ENCODE data around the gene MAPKAPK2.
A peak's percentile ranks its signal among the peaks of the same experiment; 100 is the strongest.

The MAPKAPK2 gene

GRCh38 chr1:206725109-206725963 lies 40.6 kb downstream of the MAPKAPK2 start:
- Histone ChIP-seq H3K4me3 (ENCODE audit: low read length) (no peak overlapping the region), H3K9me3 (replicated peaks; ENCODE audit: insufficient read depth, low read length) (no peaks in the 10 kb centered on the region), H3K79me2 (ENCODE audit: low read length) (peaks cover 86% of the 10 kb centered on the region), H3K4me2 (ENCODE audit: low read depth, low read length) (peak overlapping the region; percentile 10; the same call in 1 of the 2 replicates), H3F3A (ENCODE audit: insufficient read depth, low read length) (peaks cover 3% of the 10 kb centered on the region; the same call in 1 of the 2 replicates), H3K36me3 (replicated peaks; ENCODE audit: insufficient read depth, low read length) (no peaks in the 10 kb centered on the region), H3K9ac (ENCODE audit: low read length) (no peak overlapping the region), H3K27me3 (replicated peaks; ENCODE audit: insufficient read depth, low read length) (no peaks in the 10 kb centered on the region), H3K4me1 (ENCODE audit: low read length) (peaks cover 21% of the 10 kb centered on the region), H3K9me2 (replicated peaks; ENCODE audit: insufficient read depth, low read length) (no peaks in the 10 kb centered on the region), H2AFZ (ENCODE audit: low read length) (no peak overlapping the region), H3K27ac (ENCODE audit: low read length) (peak overlapping the region; percentile 0; the same call in 1 of the 2 replicates), H4K20me1 (ENCODE audit: insufficient read depth, low read length) (0 out of 2 replicates have a peak, but pooled peaks cover 8% of the 10 kb centered on the region)
- peak; percentile 96 for TF ChIP-seq CTCF (IDR thresholded peaks at IDR 0.05; ENCODE audit: low read length)
- TF ChIP-seq EZH2phosphoT487 (IDR thresholded peaks at IDR 0.05; ENCODE audit: low read length), result no peak
- peak; percentile 69 for DNase-seq

- no peak overlapping the region for H2AFZ ChIP-seq (ENCODE audit: low read length)
- peaks cover 21% of the 10 kb centered on the region for H3K4me1 ChIP-seq (ENCODE audit: low read length)
- no peak overlapping the region for H3K9ac ChIP-seq (ENCODE audit: low read length)
- no peaks in the 10 kb centered on the region for H3K9me3 ChIP-seq (replicated peaks; ENCODE audit: insufficient read depth, low read length)
- H3K27me3 ChIP-seq (replicated peaks; ENCODE audit: insufficient read depth, low read length), result no peaks in the 10 kb centered on the region
- 0 out of 2 replicates have a peak, but pooled peaks cover 8% of the 10 kb centered on the region for H4K20me1 ChIP-seq (ENCODE audit: insufficient read depth, low read length)
- no peak overlapping the region for H3K4me3 ChIP-seq (ENCODE audit: low read length)
- H3K79me2 ChIP-seq (ENCODE audit: low read length), result peaks cover 64% of the 10 kb centered on the region
- DNase-seq, result no peak
- peaks cover 3% of the 10 kb centered on the region; the same call in 1 of the 2 replicates for H3F3A ChIP-seq (ENCODE audit: insufficient read depth, low read length)
- H3K36me3 ChIP-seq (replicated peaks; ENCODE audit: insufficient read depth, low read length), result no peaks in the 10 kb centered on the region; the same call in 1 of the 2 replicates
- H3K27ac ChIP-seq (ENCODE audit: low read length), result no peak overlapping the region
- TF ChIP-seq EZH2 (optimal IDR thresholded peaks at IDR 0.05; ENCODE audit: low read depth, low read length) (no peak), EZH2phosphoT487 (IDR thresholded peaks at IDR 0.05; ENCODE audit: low read length) (no peak), CTCF (IDR thresholded peaks at IDR 0.05; ENCODE audit: low read length) (no peak)
- no peaks in the 10 kb centered on the region for H3K9me2 ChIP-seq (replicated peaks; ENCODE audit: insufficient read depth, low read length)
- H3K4me2 ChIP-seq (ENCODE audit: low read depth, low read length), result no peak overlapping the region
Observed at GRCh38 chr1:206727981-206728696, 43.4 kb downstream of the MAPKAPK2 start.

GRCh38 chr1:206728697-206728987 lies 43.9 kb downstream of the MAPKAPK2 start:
- Histone ChIP-seq H3K27me3 (replicated peaks; ENCODE audit: insufficient read depth, low read length) (no peaks in the 10 kb centered on the region), H3K4me2 (ENCODE audit: low read depth, low read length) (no peak overlapping the region)
- TF ChIP-seq CTCF (IDR thresholded peaks at IDR 0.05; ENCODE audit: low read length), result no peak
- TF ChIP-seq EZH2 (optimal IDR thresholded peaks at IDR 0.05; ENCODE audit: low read depth, low read length), result no peak
- no peak for TF ChIP-seq EZH2phosphoT487 (IDR thresholded peaks at IDR 0.05; ENCODE audit: low read length)

More at GRCh38 chr1:206728697-206728987, 43.9 kb downstream of the MAPKAPK2 start:
- no peaks in the 10 kb centered on the region; the same call in 1 of the 2 replicates for H3K36me3 ChIP-seq (replicated peaks; ENCODE audit: insufficient read depth, low read length)
- peaks cover 59% of the 10 kb centered on the region for H3K79me2 ChIP-seq (ENCODE audit: low read length)
- H2AFZ ChIP-seq (ENCODE audit: low read length), result no peak overlapping the region
- H3K9ac ChIP-seq (ENCODE audit: low read length), result no peak overlapping the region
- H3K9me2 ChIP-seq (replicated peaks; ENCODE audit: insufficient read depth, low read length), result no peaks in the 10 kb centered on the region
- H3K4me3 ChIP-seq (ENCODE audit: low read length), result no peak overlapping the region
- peaks cover 3% of the 10 kb centered on the region; the same call in 1 of the 2 replicates for H3F3A ChIP-seq (ENCODE audit: insufficient read depth, low read length)
- H3K4me1 ChIP-seq (ENCODE audit: low read length), result peaks cover 21% of the 10 kb centered on the region
- H3K9me3 ChIP-seq (replicated peaks; ENCODE audit: insufficient read depth, low read length), result no peaks in the 10 kb centered on the region
- 0 out of 2 replicates have a peak, but pooled peaks cover 8% of the 10 kb centered on the region for H4K20me1 ChIP-seq (ENCODE audit: insufficient read depth, low read length)
- H3K27ac ChIP-seq (ENCODE audit: low read length), result no peak overlapping the region
- no peak for DNase-seq

All from MM.1S (cell line).